Mesenchymal stem cell (in vitro differentiated cells and primary cell): ENCODE results near the gene SLC48A1.

ENCODE experiments used
- DNase-seq: peaks from one replicate; pipeline ENCODE4 v3.0.0-alpha.2; 2013
- H2AFZ ChIP-seq: one replicate; pipeline ENCODE4 v1.6.1; 2013; ENCODE audit warnings: low read depth, mild to moderate bottlenecking, control low read depth, inconsistent platforms, low read length, moderate library complexity
- H2AK5ac ChIP-seq: 2 replicates; pipeline ENCODE4 v1.6.1; 2013; ENCODE audit warnings: low read length, moderate library complexity, mild to moderate bottlenecking, inconsistent platforms; ENCODE audit not compliant: severe bottlenecking
- H2BK120ac ChIP-seq: one replicate; pipeline ENCODE4 v1.6.1; 2013; ENCODE audit warnings: low read depth, mild to moderate bottlenecking, inconsistent platforms, low read length, moderate library complexity
- H2BK12ac ChIP-seq, 2 experiments: one replicate each; pipeline ENCODE4 v1.6.1; 2013; ENCODE audit warnings: inconsistent platforms in 2 of 2, low read length in 2 of 2, mild to moderate bottlenecking in 2 of 2, moderate library complexity in 2 of 2, control low read depth in 1 of 2
- H2BK15ac ChIP-seq: one replicate; pipeline ENCODE4 v1.6.1; 2013; ENCODE audit warnings: mild to moderate bottlenecking, low read depth, inconsistent platforms; ENCODE audit not compliant: poor library complexity, severe bottlenecking
- H2BK5ac ChIP-seq: 2 replicates; pipeline ENCODE4 v1.6.1; 2013; ENCODE audit warnings: low read depth, mild to moderate bottlenecking, low read length, control low read depth, inconsistent platforms; ENCODE audit not compliant: poor library complexity, severe bottlenecking
- H3K14ac ChIP-seq, 2 experiments: one replicate each; pipeline ENCODE4 v1.6.1; 2013; ENCODE audit warnings: inconsistent platforms in 2 of 2, low read length in 2 of 2, control low read depth in 1 of 2, mild to moderate bottlenecking in 1 of 2, moderate library complexity in 1 of 2
- H3K18ac ChIP-seq, 2 experiments: one replicate each; pipeline ENCODE4 v1.6.1; 2013; ENCODE audit warnings: inconsistent platforms in 2 of 2, low read length in 2 of 2, control low read depth in 1 of 2, low read depth in 1 of 2, mild to moderate bottlenecking in 1 of 2
- H3K23ac ChIP-seq, 2 experiments: one replicate each; pipeline ENCODE4 v1.6.1; 2013; ENCODE audit warnings: inconsistent platforms in 2 of 2, low read length in 2 of 2, mild to moderate bottlenecking in 2 of 2, moderate library complexity in 2 of 2, control low read depth in 1 of 2
- H3K27ac ChIP-seq: 2 replicates; pipeline ENCODE4 v1.5.1; 2013; ENCODE audit warnings: mild to moderate bottlenecking, moderate library complexity, low read length, control low read depth, inconsistent platforms; ENCODE audit not compliant: poor library complexity, severe bottlenecking
- H3K27me3 ChIP-seq, 2 experiments: 2 replicates each; pipeline versions ENCODE4 v1.6.1 to v1.7.0; 2013; ENCODE audit warnings: low read length in 2 of 2, mild to moderate bottlenecking in 2 of 2, moderate library complexity in 2 of 2, control low read depth in 1 of 2, inconsistent platforms in 1 of 2; ENCODE audit not compliant: control insufficient read depth in 1 of 2, insufficient read depth in 1 of 2
- H3K36me3 ChIP-seq, 2 experiments: 2 replicates each; pipeline versions ENCODE4 v1.6.1 to v1.7.0; 2013; ENCODE audit warnings: low read length in 2 of 2, control low read depth in 1 of 2, inconsistent platforms in 1 of 2, low read depth in 1 of 2, mild to moderate bottlenecking in 1 of 2; ENCODE audit not compliant: insufficient read depth in 2 of 2, control insufficient read depth in 1 of 2
- H3K4ac ChIP-seq, 2 experiments: one replicate each; pipeline ENCODE4 v1.6.1; 2013; ENCODE audit warnings: inconsistent platforms in 2 of 2, low read length in 2 of 2, mild to moderate bottlenecking in 2 of 2, moderate library complexity in 2 of 2, control low read depth in 1 of 2, low read depth in 1 of 2
- H3K4me1 ChIP-seq: 2 replicates; pipeline ENCODE4 v1.6.1; 2013; ENCODE audit warnings: low read depth, low read length, control low read depth; ENCODE audit not compliant: control insufficient read depth, insufficient read depth
- H3K4me2 ChIP-seq: 2 replicates; pipeline ENCODE4 v1.6.1; 2013; ENCODE audit warnings: low read length, mild to moderate bottlenecking, inconsistent platforms; ENCODE audit not compliant: poor library complexity, severe bottlenecking
- H3K4me3 ChIP-seq, 2 experiments: 2 replicates each; pipeline versions ENCODE4 v1.5.1 to v1.7.0; 2013; ENCODE audit warnings: low read length in 2 of 2, mild to moderate bottlenecking in 2 of 2, control low read depth in 1 of 2, low read depth in 1 of 2; ENCODE audit not compliant: insufficient read depth in 1 of 2
- H3K79me1 ChIP-seq: replicated peaks from 2 replicates; pipeline ENCODE4 v1.6.1; 2013; ENCODE audit warnings: mild to moderate bottlenecking, control low read depth, low read length, inconsistent platforms; ENCODE audit not compliant: poor library complexity, severe bottlenecking
- H3K9ac ChIP-seq: 2 replicates; pipeline ENCODE4 v1.7.0; 2013; ENCODE audit warnings: mild to moderate bottlenecking, low read length, moderate library complexity
- H3K9me3 ChIP-seq: 2 replicates; pipeline ENCODE4 v1.7.0; 2013; ENCODE audit warnings: mild to moderate bottlenecking, low read length; ENCODE audit not compliant: control insufficient read depth
- H4K8ac ChIP-seq: one replicate; pipeline ENCODE4 v1.6.1; 2013; ENCODE audit warnings: inconsistent platforms, mild to moderate bottlenecking, low read length, moderate library complexity
- H4K91ac ChIP-seq: one replicate; pipeline ENCODE4 v1.6.1; 2013; ENCODE audit warnings: mild to moderate bottlenecking, low read length, inconsistent platforms
- WGBS: methylation state at CpG from one replicate; pipeline ENCODE4 v1.1.7; 2013; ENCODE audit warnings: mixed read lengths; 5-methylcytosine and 5-hydroxymethylcytosine counted together

The SLC48A1 gene

DNA sequence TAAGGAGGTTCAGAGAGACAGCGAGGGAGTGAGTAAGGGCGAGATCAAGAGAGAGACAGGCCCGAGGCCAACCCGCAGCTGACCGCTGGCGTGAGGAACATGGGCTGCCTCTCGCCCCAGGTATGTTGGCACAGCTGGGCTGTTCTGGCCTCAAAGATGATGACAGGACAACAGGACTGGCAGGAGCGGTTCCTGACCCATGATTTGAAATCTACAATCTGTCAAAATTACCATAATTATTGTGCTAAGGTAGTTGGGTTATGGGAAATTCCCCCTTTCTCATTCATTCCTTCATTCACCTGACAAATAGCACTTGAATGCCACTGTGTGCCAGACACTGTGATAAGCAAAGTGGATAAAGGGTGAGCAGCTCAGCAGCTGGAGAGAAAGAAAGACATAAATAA, 42.7 kb upstream of the SLC48A1 start:
- Histone ChIP-seq H3K18ac (peak overlapping the region in 1 of 2 experiments; percentile 54), H3K27ac (no peak overlapping the region), H3K9ac (no peak overlapping the region), H3K4me2 (no peak overlapping the region), H2BK5ac (no peak overlapping the region), H3K23ac (no peak overlapping the region), H3K4me3 (no peak overlapping the region), H3K14ac (no peak overlapping the region), H3K4me1 (peaks cover 14% of the 10 kb centered on the region), H3K79me1 (no peaks in the 10 kb centered on the region), H2AFZ (no peak overlapping the region), H3K36me3 (peaks cover 0 to 5% of the 10 kb centered on the region in 2 experiments), H3K4ac (no peak overlapping the region), H2BK120ac (no peak overlapping the region), H3K9me3 (no peaks in the 10 kb centered on the region), H3K27me3 (no peaks in the 10 kb centered on the region), H4K91ac (no peak overlapping the region), H2BK15ac (no peak overlapping the region), H2AK5ac (no peak overlapping the region), H2BK12ac (no peak overlapping the region), H4K8ac (no peak overlapping the region)
- 94% methylated on average over 6 of the region's 8 CpGs for WGBS
- no peak for DNase-seq

DNA sequence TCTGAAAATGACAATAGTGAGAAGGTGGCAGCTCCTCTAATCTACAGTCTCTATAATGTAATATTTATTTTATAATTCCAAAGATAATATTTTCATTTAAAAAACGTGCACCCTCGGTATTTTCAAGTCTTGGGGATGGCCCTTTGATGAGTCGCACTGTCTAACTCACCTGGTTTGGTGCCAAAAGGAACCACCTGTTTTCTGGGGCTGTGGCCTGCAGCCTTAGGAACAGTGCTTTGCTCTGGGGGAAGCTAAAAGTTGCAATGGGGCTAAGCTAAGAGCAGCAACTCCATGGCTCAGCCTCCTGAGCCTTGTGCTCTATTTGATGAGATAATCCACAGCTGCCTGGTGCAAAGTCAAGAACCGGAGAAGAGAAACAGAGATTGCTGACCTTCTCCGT, 41.3 kb upstream of the SLC48A1 start:
- Histone ChIP-seq H2BK5ac (no peak overlapping the region), H3K4me1 (peaks cover 17% of the 10 kb centered on the region), H2AK5ac (no peak overlapping the region), H2BK15ac (no peak overlapping the region), H4K91ac (no peak overlapping the region), H3K9me3 (no peaks in the 10 kb centered on the region), H3K27ac (no peak overlapping the region), H3K27me3 (no peaks in the 10 kb centered on the region), H3K4me2 (no peak overlapping the region), H3K14ac (no peak overlapping the region), H4K8ac (no peak overlapping the region), H3K79me1 (no peaks in the 10 kb centered on the region), H2AFZ (no peak overlapping the region), H2BK12ac (no peak overlapping the region), H3K18ac (no peak overlapping the region), H3K9ac (no peak overlapping the region), H2BK120ac (no peak overlapping the region), H3K4ac (no peak overlapping the region), H3K4me3 (no peak overlapping the region), H3K36me3 (peaks cover 0 to 18% of the 10 kb centered on the region in 2 experiments), H3K23ac (no peak overlapping the region)
- no peak for DNase-seq
- 83% methylated on average over 5 of the region's 5 CpGs for WGBS

DNA sequence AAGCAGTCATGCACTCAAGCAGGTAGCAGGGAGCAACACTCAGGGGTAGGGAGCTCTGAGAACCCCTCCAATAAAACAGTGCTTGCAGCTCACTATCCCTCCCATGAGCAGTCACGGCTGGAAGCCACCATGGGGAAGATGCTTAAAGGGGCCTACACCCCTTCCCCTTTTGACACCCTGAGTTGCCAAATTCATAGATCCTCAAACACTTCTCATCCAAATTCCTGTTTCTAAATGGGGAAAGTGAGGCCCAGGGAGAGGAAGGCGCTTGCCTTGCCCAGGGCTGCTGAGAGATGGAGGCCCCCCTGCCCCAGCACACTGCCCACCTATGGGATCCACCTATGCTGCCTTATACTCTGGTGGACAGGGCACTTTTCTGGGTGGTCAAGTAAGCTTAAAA, 40.5 kb upstream of the SLC48A1 start:
- 83% methylated on average over 2 of the region's 2 CpGs for WGBS

DNA sequence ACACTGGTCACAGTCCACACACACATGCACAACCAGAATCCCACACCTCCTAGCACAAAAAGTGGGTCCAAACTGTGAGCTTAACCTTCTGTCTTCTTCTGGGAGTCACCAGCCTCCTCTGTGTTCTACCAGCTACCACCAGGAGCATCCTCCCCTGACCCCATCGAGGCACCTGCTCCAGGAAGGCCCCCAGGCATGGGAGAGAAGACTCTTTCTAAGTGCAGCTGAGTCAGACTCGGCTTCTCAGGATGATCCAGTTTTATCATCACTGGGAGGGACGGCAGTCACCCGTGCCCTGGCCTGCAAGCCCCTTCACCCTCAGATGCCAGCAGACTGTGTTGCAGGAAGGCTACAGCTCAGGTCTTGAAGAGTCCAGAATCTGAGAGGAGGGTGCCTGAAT, 39.9 kb upstream of the SLC48A1 start:
- no peak overlapping the region for H3K4me3 ChIP-seq
- H2AK5ac ChIP-seq: no peak overlapping the region
- H3K9ac ChIP-seq: no peak overlapping the region
- H2BK5ac ChIP-seq: no peak overlapping the region
- no peaks in the 10 kb centered on the region for H3K9me3 ChIP-seq
- DNase-seq: no peak
- no peak overlapping the region for H3K4ac ChIP-seq
- H3K18ac ChIP-seq: no peak overlapping the region
- no peak overlapping the region for H3K23ac ChIP-seq
- no peak overlapping the region for H4K91ac ChIP-seq
- no peak overlapping the region for H2BK15ac ChIP-seq
- no peaks in the 10 kb centered on the region for H3K27me3 ChIP-seq
- H3K4me1 ChIP-seq: peaks cover 23% of the 10 kb centered on the region
- H3K14ac ChIP-seq: no peak overlapping the region
- H3K27ac ChIP-seq: no peak overlapping the region
- 93% methylated on average over 4 of the region's 4 CpGs for WGBS
- no peaks in the 10 kb centered on the region for H3K79me1 ChIP-seq
- H2BK12ac ChIP-seq: no peak overlapping the region
- no peak overlapping the region for H3K4me2 ChIP-seq
- no peak overlapping the region for H4K8ac ChIP-seq
- H3K36me3 ChIP-seq: peaks cover 0 to 33% of the 10 kb centered on the region in 2 experiments
- no peak overlapping the region for H2BK120ac ChIP-seq
- no peak overlapping the region for H2AFZ ChIP-seq

More for the DNA sequence above, 40.5 kb upstream of the SLC48A1 start:
- Histone ChIP-seq H3K9ac (no peak overlapping the region), H3K14ac (no peak overlapping the region), H3K27ac (no peak overlapping the region), H4K8ac (no peak overlapping the region), H4K91ac (no peak overlapping the region), H3K4ac (no peak overlapping the region), H3K23ac (no peak overlapping the region), H2BK15ac (no peak overlapping the region), H3K4me1 (peaks cover 23% of the 10 kb centered on the region), H3K79me1 (no peaks in the 10 kb centered on the region), H3K27me3 (no peaks in the 10 kb centered on the region), H3K4me2 (no peak overlapping the region), H3K4me3 (no peak overlapping the region), H3K36me3 (peaks cover 0 to 26% of the 10 kb centered on the region in 2 experiments), H3K9me3 (no peaks in the 10 kb centered on the region), H2AK5ac (no peak overlapping the region), H2BK120ac (no peak overlapping the region), H2BK12ac (no peak overlapping the region), H2AFZ (no peak overlapping the region), H3K18ac (no peak overlapping the region), H2BK5ac (no peak overlapping the region)
- no peak for DNase-seq
